ENCODE results near the gene CELF2.

The CELF2 gene

GRCh38 chr10:11290156-11290890 lies 272.7 kb downstream of the CELF2 start:
- no peak for DNase-seq (ENCODE audit: low read depth, low spot score)
- H3K4me3 ChIP-seq (ENCODE audit: low read length), result no peak overlapping the region

DNA sequence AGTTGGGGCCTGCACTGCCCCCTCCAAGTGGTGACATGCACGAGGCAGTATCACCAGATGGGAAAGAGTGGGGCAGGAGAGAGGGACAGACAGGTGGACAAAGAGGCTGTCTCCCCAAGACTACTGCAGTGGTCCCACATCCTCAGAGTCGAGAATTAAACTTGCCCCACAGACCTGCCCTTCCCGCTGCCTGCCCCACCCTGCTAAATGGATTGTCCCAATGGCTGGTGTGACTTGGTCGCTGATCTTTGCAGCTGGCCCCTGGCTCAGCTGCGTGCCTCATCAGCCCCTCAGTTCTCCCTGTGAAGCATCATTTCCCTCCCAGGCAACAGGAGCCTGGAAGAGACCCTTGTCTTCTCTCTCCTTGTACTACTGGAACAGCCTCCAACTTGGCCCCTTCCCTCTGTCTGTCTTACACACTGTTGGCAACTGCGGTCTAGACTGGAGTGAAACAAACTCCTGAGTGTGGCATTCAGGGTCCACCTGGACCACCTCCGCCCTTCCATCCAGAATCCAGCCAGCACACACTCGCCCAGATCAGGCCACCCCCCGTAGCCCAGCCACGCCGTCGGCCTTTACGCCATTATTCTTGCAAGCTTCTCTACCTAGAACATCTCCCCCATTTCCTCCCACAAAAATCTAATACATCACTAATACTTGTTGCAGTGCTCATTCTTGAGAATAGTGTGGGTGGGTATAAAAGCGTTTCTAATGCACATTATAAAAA lies 275.1 kb downstream of the CELF2 start:
- DNase-seq (ENCODE audit: low read depth, low spot score), result no peak
- no peak overlapping the region for H3K4me3 ChIP-seq (ENCODE audit: low read length)

- DNase-seq (ENCODE audit: low read depth, low spot score), result no peak
- no peak overlapping the region for H3K4me3 ChIP-seq (ENCODE audit: low read length)
Measured at GRCh38 chr10:11293332-11293731, 275.7 kb downstream of the CELF2 start.

- no peak overlapping the region for H3K4me3 ChIP-seq (ENCODE audit: low read length)
- DNase-seq (ENCODE audit: low read depth, low spot score), result no peak
Measured at GRCh38 chr10:11294831-11295450, 277.3 kb downstream of the CELF2 start.

GRCh38 chr10:11295492-11295891 lies 277.8 kb downstream of the CELF2 start:
- no peak for DNase-seq (ENCODE audit: low read depth, low spot score)
- no peak overlapping the region for H3K4me3 ChIP-seq (ENCODE audit: low read length)

DNA sequence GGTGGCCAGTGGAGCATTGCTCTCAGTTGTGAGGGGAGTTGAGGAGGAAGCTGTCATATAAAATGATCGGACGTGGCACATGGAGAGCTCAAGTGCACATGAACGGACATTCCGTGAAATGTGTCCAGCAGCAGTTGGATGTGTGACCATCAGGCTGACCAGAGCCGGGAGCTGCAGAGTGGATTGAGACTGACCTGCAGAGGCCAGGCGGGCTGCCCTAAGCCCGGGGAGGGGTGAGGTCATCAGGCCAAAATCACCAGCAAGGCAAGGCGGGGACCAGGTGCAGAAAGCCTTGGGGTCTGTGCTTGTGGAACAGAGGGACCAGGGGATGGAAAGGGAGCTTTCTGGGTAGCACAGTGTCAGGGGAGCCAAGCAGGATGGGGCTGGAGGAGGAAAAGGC lies 279.5 kb downstream of the CELF2 start:
- DNase-seq (ENCODE audit: low read depth, low spot score), result no peak
- H3K4me3 ChIP-seq (ENCODE audit: low read length), result no peak overlapping the region

GRCh38 chr10:11298116-11298515 lies 280.4 kb downstream of the CELF2 start:
- DNase-seq (ENCODE audit: low read depth, low spot score), result no peak
- no peak overlapping the region for H3K4me3 ChIP-seq (ENCODE audit: low read length)

- H3K4me3 ChIP-seq (ENCODE audit: low read length), result no peak overlapping the region
- no peak for DNase-seq (ENCODE audit: low read depth, low spot score)
Measured at GRCh38 chr10:11299125-11299524, 281.5 kb downstream of the CELF2 start.

DNA sequence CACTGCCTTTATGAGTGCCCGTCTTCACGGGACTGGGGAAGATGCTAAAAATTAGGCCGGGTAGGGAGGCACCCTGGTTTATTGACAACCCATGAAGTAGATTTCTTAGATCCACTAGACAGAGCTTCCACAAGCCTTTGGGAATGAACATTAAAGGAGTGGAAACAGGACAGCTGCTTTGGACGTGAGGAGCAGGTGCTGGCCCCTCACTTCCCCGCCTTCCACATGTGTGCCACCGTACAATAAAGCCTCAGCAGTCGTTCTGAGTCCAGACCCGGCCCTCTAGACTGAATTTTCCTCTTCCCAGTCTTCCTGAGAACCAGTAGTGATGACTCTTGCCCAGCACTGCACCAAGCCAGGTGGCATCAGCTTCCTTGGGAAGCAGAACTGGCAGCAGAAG lies 282.4 kb downstream of the CELF2 start:
- no peak for DNase-seq (ENCODE audit: low read depth, low spot score)
- no peak overlapping the region for H3K4me3 ChIP-seq (ENCODE audit: low read length)

DNA sequence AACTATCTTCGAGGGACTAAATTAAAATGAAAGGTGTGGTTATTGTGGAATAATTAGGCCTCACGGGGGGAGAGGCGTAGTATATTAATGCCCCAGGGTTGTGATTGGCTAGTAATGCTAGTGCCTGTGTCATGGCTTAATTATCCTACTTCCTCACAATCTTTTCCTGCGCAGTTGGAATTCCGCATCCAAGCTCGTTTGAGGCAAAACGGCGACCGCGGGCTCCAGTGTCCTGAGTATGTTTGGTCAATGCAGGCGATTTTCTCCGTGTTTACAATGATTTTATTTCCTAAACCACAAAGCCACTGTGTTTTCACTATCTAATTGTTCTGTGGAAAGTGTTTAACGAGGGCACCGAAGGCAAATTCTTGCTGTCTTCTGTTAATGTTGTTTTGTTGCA lies 282.9 kb downstream of the CELF2 start:
- DNase-seq (ENCODE audit: low read depth, low spot score), result no peak
- H3K4me3 ChIP-seq (ENCODE audit: low read length), result no peak overlapping the region

- H3K4me3 ChIP-seq (ENCODE audit: low read length), result no peak overlapping the region
- no peak for DNase-seq (ENCODE audit: low read depth, low spot score)
Measured at GRCh38 chr10:11301571-11302111, 284.0 kb downstream of the CELF2 start.

DNA sequence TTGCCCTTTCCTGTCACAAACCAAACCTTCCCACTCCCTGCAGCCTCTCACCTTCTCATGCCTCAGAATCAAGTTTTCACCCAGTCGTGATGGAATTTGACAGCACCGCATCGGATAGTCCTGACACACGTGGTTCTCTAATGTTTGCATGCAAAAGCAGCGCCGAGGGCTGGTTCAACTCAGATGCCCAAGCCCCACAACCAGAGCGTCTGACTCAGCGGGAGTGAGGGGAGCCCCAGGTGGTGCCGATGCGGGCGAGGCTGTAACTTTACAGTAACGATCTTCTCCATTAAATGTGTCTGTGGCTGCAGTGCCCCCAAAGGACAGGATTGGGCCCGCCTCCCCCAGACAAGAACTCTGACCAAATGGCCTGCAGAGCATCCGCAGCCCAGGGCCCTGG lies 284.5 kb downstream of the CELF2 start:
- no peak overlapping the region for H3K4me3 ChIP-seq (ENCODE audit: low read length)
- no peak for DNase-seq (ENCODE audit: low read depth, low spot score)

DNA sequence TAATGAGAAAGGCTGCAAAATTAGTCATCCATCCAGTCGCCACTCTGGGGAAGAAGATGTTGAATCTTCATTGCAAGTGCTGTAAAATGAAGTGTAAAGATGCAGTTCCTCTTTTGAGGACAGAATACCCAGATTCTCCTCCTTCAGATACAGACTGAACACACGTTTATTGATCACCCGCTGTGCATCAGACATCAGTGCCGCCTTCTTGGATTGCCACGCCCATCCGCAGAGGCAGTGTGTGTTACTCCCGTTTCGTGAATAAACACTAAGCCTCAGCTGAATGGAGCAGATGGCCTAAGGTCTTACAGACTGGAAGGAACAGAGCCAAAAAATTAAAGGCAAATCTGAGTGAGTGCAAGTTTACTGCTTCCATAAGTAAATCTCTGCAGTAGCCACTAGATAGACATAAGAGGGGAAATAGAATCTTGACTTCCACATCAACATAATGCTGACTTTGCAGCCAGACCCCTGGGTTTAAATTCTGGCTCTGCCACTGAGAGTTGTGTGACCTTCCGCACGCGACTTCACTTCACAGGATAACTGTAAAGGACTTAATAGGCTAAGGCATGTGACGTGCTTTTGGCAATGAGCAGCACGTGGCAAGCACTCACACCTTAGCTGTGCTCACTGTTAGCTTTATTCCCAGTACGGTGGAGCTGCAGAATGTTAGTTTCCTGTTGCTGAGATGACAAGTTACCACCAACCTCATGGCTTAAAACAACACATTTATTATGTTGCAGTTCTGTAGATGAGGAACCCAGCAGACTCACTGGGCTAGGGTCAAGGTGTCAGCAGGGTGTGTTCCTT lies 285.9 kb downstream of the CELF2 start:
- no peak overlapping the region for H3K4me3 ChIP-seq (ENCODE audit: low read length)
- DNase-seq (ENCODE audit: low read depth, low spot score), result no peak

- no peak for DNase-seq (ENCODE audit: low read depth, low spot score)
Measured at GRCh38 chr10:11304906-11305585, 287.4 kb downstream of the CELF2 start.

DNA sequence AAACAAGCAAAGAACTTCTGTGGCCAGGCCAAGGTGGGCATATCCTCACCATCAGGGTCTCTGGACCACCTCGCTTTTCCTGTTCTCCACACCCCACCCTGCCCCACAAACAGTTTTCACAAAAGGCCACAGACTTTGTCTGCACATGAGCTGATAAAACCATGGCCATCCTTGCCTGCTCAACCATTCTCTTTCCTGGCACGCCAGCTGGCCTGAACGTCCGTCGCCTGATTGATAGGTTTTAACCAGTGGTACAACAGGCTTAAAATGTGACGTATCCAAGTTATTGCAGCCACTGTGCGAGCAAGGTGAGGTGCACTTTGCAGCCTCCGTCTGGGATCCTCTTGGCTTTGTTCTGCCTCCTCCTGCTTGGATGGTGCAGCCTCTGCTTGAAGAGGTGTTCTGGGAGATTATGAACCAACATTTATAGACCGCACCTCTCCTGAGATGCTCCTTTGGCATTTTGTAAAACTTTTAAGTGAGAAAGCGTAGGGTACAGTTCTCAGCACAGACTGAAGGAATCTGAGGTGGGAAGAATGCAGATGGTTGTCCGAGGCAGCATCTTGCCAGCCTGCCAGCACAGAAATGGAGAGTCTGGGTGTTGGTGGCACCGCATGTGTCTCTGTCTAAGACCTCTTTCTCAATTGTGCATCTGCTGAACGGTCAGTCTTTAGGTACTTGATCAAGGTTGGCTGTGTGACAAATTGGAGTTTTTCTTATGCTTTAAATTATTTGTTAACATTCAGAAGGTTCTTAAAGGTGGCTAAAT lies 288.3 kb downstream of the CELF2 start:
- DNase-seq (ENCODE audit: low read depth, low spot score), result no peak

More at GRCh38 chr10:11304906-11305585, 287.4 kb downstream of the CELF2 start:
- no peak overlapping the region for H3K4me3 ChIP-seq (ENCODE audit: low read length)

DNA sequence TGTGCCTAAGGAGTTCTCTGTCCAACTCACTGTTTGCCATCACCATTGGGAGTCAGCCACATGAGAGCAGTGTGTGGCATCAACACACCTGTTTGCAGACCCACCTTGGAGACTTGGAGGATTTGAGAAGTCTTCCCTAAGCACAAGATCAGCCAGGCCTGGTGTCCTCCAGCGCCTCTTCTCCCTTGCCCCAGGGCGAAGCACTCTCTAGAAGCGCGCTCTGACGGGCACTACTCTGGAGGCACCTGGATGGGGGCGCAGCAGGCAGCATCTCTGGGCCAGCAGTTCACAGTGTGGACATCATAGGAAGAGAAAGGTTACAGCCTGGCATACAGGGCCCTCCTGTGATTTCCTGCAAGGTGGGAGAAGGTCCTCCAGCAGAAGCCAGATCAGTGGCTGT lies 289.3 kb downstream of the CELF2 start:
- H3K4me3 ChIP-seq (ENCODE audit: low read length), result no peak overlapping the region
- DNase-seq (ENCODE audit: low read depth, low spot score), result no peak

More for the DNA sequence above, 288.3 kb downstream of the CELF2 start:
- H3K4me3 ChIP-seq (ENCODE audit: low read length), result no peak overlapping the region

- H3K4me3 ChIP-seq (ENCODE audit: low read length), result no peak overlapping the region
- DNase-seq (ENCODE audit: low read depth, low spot score), result no peak
Measured at GRCh38 chr10:11307937-11308336, 290.3 kb downstream of the CELF2 start.

DNA sequence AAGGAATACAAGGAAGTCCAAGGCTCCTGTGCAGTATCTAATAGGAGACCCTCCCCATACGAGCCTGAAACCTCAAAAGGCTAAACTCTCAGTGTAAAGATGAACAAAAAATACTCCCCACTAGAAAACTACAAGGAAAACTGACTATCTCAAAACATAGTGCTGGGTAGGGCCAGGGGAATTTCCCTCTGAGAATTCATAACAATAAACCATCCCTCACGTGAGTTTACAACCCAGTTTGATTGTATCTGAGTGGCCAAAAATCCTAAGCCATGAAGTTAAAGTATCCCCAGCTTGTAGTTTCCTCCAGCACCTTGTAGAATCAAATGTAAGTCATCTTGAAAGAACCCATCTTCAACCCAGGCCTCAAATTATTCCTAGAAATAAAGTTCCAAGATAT lies 293.4 kb downstream of the CELF2 start:
- DNase-seq (ENCODE audit: low read depth, low spot score), result no peak
- H3K4me3 ChIP-seq (ENCODE audit: low read length), result no peak overlapping the region

Measured in Jurkat, Clone E6-1 (cell line).